GM12891 (cell line): ENCODE measurements around the gene GOLGA6A.

Experiments used
- PAX5 ChIP-seq: IDR thresholded peaks from 2 replicates; pipeline ENCODE4 v1.6.1; 2011; ENCODE audit warnings: low read length, moderate library complexity, mild to moderate bottlenecking; ENCODE audit not compliant: insufficient read depth, severe bottlenecking
- POLR2A ChIP-seq: IDR thresholded peaks from 2 replicates; pipeline ENCODE4 v1.6.1; 2011; ENCODE audit warnings: low read depth, low read length, control low read depth
- POLR2AphosphoS5 ChIP-seq: IDR thresholded peaks from 2 replicates; pipeline ENCODE4 v1.6.1; 2011; ENCODE audit warnings: low read depth, low read length, control low read depth
- TAF1 ChIP-seq: IDR thresholded peaks from 2 replicates; pipeline ENCODE4 v1.6.1; 2011; ENCODE audit warnings: low read depth, low read length, control low read depth

- TF ChIP-seq POLR2AphosphoS5 (no peak), POLR2A (no peak), PAX5 (no peak), TAF1 (no peak)
Measured at GRCh38 chr15:74124759-74125158, 42.4 kb upstream of the GOLGA6A start.
